Left ventricle myocardium superior (tissue), 1 donor: ENCODE results near the gene DDIAS. TPM values are rescaled to one million over a fixed set of nuclear protein-coding genes. Genes with fewer than 3 reads are reported as not detected.

Source experiments
- ATAC-seq: fragments of 200-7000 bp; cut with Tn5 transposase; one replicate; pipeline ENCODE4 v1.9.1; 2020; ENCODE audit warnings: mild to moderate bottlenecking, moderate library complexity
- DNase-seq: peaks from one replicate; pipeline ENCODE4 v3.0.0-alpha.2; 2020
- intact Hi-C: fragments of 100-400 bp; cut with micrococcal nuclease; formaldehyde crosslinking; loops from one replicate; pipeline ENCODE4 v1.11.0; 2022
- total RNA-seq: library from RNA; stranded (reverse); fragmentation: NEBNext Ultra II Directional; extraction: Animal tissue kit (Norgen Biotek cat#: 25700); gene quantifications from one replicate; pipeline ENCODE4 v1.2.1, GENCODE V29; 2021
- donor health status: DM: no; HTN: yes; CAD: no; lungs with severe emphysema.

Gene DDIAS
- total RNA-seq, 1 donor from 2014 or later = 0.52 TPM

GRCh38 chr11:82889133-82890001 lies 12.2 kb upstream of the DDIAS start:
- peak; percentile 65 for ATAC-seq
- DNase-seq = no peak

GRCh38 chr11:82890002-82890341 lies 11.6 kb upstream of the DDIAS start:
- ATAC-seq (no peak), DNase-seq (no peak)
- intact Hi-C loops = no loop called here

More at GRCh38 chr11:82889133-82890001, 12.2 kb upstream of the DDIAS start:
- intact Hi-C loops = no loop called here

- intact Hi-C loops = no loop called here
- ATAC-seq (no peak), DNase-seq (no peak)
These were observed 10.6 kb upstream of the DDIAS start for GRCh38 chr11:82890936-82891335.

- ATAC-seq = no peak
- DNase-seq = no peak
- intact Hi-C loops = no loop called here
These were observed 8.8 kb upstream of the DDIAS start for GRCh38 chr11:82892611-82893169.

GRCh38 chr11:82895437-82896091 lies 6.0 kb upstream of the DDIAS start:
- ATAC-seq (no peak), DNase-seq (no peak)
- intact Hi-C loops = no loop called here

GRCh38 chr11:82896183-82896582 lies 5.4 kb upstream of the DDIAS start:
- ATAC-seq = no peak
- intact Hi-C loops = no loop called here
- DNase-seq = no peak

GRCh38 chr11:82898241-82898640 lies 3.3 kb upstream of the DDIAS start:
- DNase-seq (no peak), ATAC-seq (no peak)
- intact Hi-C loops = no loop called here

- ATAC-seq (no peak), DNase-seq (no peak)
- intact Hi-C loops = no loop called here
These were observed 2.2 kb upstream of the DDIAS start for GRCh38 chr11:82899186-82899820.

GRCh38 chr11:82899957-82900276 lies 1.6 kb upstream of the DDIAS start:
- intact Hi-C loops = loop anchor here (5.0 kb wide), 1 partner anchor 257 kb away; the partner anchor contains the start of gene PCF11
- ATAC-seq (peak; percentile 10), DNase-seq (no peak)

GRCh38 chr11:82900277-82901164 lies 1.0 kb upstream of the DDIAS start, which contains the start of gene PRCP:
TSS of gene PRCP (minus strand) at chr11:82900430. CDS start at chr11:82900402, 28 bp downstream.
- peak; percentile 96 for ATAC-seq
- intact Hi-C loops = loop anchor here (5.0 kb wide), 1 partner anchor 257 kb away; the partner anchor contains the start of gene PCF11
- peak; percentile 94 for DNase-seq

- no peak for DNase-seq
- intact Hi-C loops = loop anchor here (5.0 kb wide), 1 partner anchor 255 kb away; the partner anchor contains the start of gene PCF11
- no peak for ATAC-seq
These were observed 468 bp downstream of the DDIAS start for GRCh38 chr11:82901922-82902485.

GRCh38 chr11:82902880-82903279 lies 1.3 kb downstream of the DDIAS start:
- ATAC-seq (no peak), DNase-seq (no peak)
- intact Hi-C loops = loop anchor here (5.0 kb wide), 1 partner anchor 254 kb away; the partner anchor contains the start of gene PCF11

- no peak for DNase-seq
- no peak for ATAC-seq
- intact Hi-C loops = loop anchor here (5.0 kb wide), 1 partner anchor 253 kb away; the partner anchor contains the start of gene PCF11
These were observed 2.5 kb downstream of the DDIAS start for GRCh38 chr11:82903843-82904586.

- intact Hi-C loops = loop anchor here (5.0 kb wide), 1 partner anchor 346 kb away; no protein-coding TSS in a partner anchor
- ATAC-seq = no peak
- no peak for DNase-seq
These were observed 4.7 kb downstream of the DDIAS start for GRCh38 chr11:82906236-82906635.

- DNase-seq (no peak), ATAC-seq (no peak)
- intact Hi-C loops = loop anchor here (5.0 kb wide), 1 partner anchor 345 kb away; no protein-coding TSS in a partner anchor
These were observed 5.4 kb downstream of the DDIAS start for GRCh38 chr11:82906931-82907330.

- DNase-seq = no peak
- intact Hi-C loops = loop anchor here (5.0 kb wide), 1 partner anchor 345 kb away; no protein-coding TSS in a partner anchor
- no peak for ATAC-seq
These were observed 5.8 kb downstream of the DDIAS start for GRCh38 chr11:82907371-82907770.

GRCh38 chr11:82908311-82908710 lies 6.8 kb downstream of the DDIAS start:
- ATAC-seq = no peak
- intact Hi-C loops = loop anchor here (5.0 kb wide), 1 partner anchor 344 kb away; no protein-coding TSS in a partner anchor
- DNase-seq = no peak
